HL-60 (cell line): ENCODE data around the gene CTSO.

Experiments used
- CTCF ChIP-seq: IDR thresholded peaks from one replicate; pipeline ENCODE4 v1.5.1; 2011; ENCODE audit warnings: low read length, control low read depth, inconsistent platforms; ENCODE audit not compliant: insufficient read depth
- SPI1 ChIP-seq: IDR thresholded peaks from 2 replicates; pipeline ENCODE4 v1.6.1; 2012; ENCODE audit warnings: low read depth, mild to moderate bottlenecking, borderline replicate concordance

GRCh38 chr4:155995069-155995468, 41.4 kb upstream of the CTSO start:
- TF ChIP-seq CTCF (no peak), SPI1 (no peak)
